ENCODE measurements around the gene CCDC27. TPM values are rescaled to one million over a fixed set of nuclear protein-coding genes. Genes with fewer than 3 reads are reported as not detected.

The CCDC27 gene
- total RNA-seq, 1 experiment from 2014 or later = not detected

DNA sequence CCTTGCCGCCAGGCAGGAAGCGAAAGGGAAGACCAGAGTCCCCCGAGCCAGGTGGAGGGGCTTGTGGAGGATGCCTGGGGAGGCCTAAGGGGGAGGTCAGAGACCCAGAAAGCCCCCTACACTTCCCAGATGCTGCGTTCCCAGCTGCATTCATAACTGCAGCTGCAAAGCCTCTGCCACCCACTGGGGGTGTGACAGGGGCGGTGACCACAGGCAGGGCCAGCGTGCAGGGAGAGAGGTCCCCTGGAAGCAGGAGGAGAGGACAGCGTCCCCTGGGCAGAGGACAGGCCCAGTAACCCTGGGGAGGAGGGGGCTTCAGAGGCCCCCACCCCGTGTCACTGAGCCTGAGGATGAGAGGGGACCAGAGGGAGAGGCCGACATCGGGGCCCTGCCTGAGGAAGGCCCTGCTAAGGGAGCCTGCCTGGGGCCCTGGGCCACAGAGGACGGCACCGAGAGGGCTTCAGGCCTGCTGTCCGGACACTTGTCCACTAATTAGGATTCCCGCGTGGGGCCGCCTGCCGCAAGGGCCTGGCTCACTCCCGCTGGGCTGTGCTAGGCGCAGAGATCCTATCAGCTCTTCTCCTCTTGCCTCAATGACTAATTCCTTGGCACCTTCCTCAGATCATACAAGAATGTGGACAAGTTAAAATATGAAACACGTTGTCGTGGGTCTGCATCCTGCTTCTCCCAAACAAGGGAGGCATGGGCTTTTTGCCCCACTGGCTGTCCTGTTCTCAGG lies 49.1 kb upstream of the CCDC27 start:
- Histone ChIP-seq H3K9ac (ENCODE audit: low read length) (no peak overlapping the region), H3K9me3 (ENCODE audit: low read length) (no peaks in the 10 kb centered on the region), H3K27me3 (ENCODE audit: low read length) (peaks cover 25% of the 10 kb centered on the region), H3K27ac (ENCODE audit: low read length) (no peak overlapping the region), H3K79me2 (ENCODE audit: low read length) (no peaks in the 10 kb centered on the region), H3K9me2 (replicated peaks; ENCODE audit: low read length) (no peaks in the 10 kb centered on the region), H3K4me3 (ENCODE audit: low read length) (no peak overlapping the region), H3K4me1 (ENCODE audit: insufficient read depth, low read length) (peaks cover 11% of the 10 kb centered on the region; the same call in 1 of the 2 replicates), H2AFZ (ENCODE audit: low read length) (0 out of 2 replicates have a peak overlapping the region, but pooled peaks have one; percentile 3), H4K20me1 (ENCODE audit: low read length) (no peaks in the 10 kb centered on the region), H3F3A (ENCODE audit: low read length, unreplicated experiment) (no peaks in the 10 kb centered on the region), H3K36me3 (ENCODE audit: low read depth, low read length) (no peaks in the 10 kb centered on the region), H3K4me2 (ENCODE audit: low read length) (peak overlapping the region; percentile 7; the same call in 1 of the 2 replicates)
- ChIA-PET POLR2A (ENCODE audit: unreplicated experiment) (no interaction called here), CTCF (interaction anchor here (0.5 to 2.1 kb wide), 2 partner anchors 21 to 80 kb away, joined by 3 to 6 read pairs; no protein-coding TSS in a partner anchor)
- intact Hi-C loops (cut with micrococcal nuclease) = no loop called here
- ATAC-seq (peak; percentile 59), DNase-seq (peak; percentile 71)
- TF ChIP-seq EZH2 (IDR thresholded peaks at IDR 0.05; ENCODE audit: low read length, unreplicated experiment) (no peak), EZH2phosphoT487 (IDR thresholded peaks at IDR 0.05; ENCODE audit: borderline replicate concordance, low read length) (no peak)
- TF ChIP-seq, protein P1, sequence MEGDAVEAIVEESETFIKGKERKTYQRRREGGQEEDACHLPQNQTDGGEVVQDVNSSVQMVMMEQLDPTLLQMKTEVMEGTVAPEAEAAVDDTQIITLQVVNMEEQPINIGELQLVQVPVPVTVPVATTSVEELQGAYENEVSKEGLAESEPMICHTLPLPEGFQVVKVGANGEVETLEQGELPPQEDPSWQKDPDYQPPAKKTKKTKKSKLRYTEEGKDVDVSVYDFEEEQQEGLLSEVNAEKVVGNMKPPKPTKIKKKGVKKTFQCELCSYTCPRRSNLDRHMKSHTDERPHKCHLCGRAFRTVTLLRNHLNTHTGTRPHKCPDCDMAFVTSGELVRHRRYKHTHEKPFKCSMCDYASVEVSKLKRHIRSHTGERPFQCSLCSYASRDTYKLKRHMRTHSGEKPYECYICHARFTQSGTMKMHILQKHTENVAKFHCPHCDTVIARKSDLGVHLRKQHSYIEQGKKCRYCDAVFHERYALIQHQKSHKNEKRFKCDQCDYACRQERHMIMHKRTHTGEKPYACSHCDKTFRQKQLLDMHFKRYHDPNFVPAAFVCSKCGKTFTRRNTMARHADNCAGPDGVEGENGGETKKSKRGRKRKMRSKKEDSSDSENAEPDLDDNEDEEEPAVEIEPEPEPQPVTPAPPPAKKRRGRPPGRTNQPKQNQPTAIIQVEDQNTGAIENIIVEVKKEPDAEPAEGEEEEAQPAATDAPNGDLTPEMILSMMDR (conservative IDR thresholded peaks at IDR 0.05; ENCODE audit: low read depth, low read length) = no peak; the same call in 1 of the 2 replicates
- no TSS peak for BruUV-seq (replicated peaks)

DNA sequence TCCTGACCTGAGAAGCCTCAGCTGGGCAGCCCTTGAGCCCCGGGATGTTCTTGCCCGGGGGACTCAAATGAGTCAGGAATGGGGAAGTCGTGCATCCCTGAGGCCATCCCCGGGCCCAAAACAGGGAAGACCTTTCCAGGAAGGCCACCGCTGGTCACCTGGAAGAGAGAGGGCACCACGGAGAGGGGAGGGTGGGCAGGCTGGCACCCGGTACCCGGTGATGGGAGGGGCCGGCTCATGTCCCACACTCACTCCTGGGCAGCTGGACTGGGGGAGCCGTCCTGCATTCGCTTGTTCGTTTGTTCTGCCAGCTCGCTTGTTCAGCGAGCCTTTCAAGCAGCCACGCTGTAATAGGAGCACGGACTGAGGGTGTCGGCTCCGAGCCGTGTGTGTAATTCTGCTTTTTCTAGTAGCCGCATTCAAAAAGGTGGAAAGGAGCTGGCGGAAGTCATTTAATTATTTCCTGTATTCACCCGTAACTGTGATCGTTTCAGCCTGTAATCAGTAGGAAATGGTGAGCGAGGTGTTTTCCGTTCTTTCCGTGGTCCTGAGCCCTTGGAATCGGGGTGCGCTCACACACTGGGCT lies 48.4 kb upstream of the CCDC27 start:
- BruUV-seq (replicated peaks) = no TSS peak
- H3K27ac ChIP-seq (ENCODE audit: low read length) = no peak overlapping the region
- no peaks in the 10 kb centered on the region for H3K36me3 ChIP-seq (ENCODE audit: low read depth, low read length)
- H3K4me1 ChIP-seq (ENCODE audit: insufficient read depth, low read length) = peaks cover 17% of the 10 kb centered on the region
- H2AFZ ChIP-seq (ENCODE audit: low read length) = no peak overlapping the region
- no peaks in the 10 kb centered on the region for H3F3A ChIP-seq (ENCODE audit: low read length, unreplicated experiment)
- H3K4me2 ChIP-seq (ENCODE audit: low read length) = peak overlapping the region; percentile 7; the same call in 1 of the 2 replicates
- H3K9me2 ChIP-seq (replicated peaks; ENCODE audit: low read length) = no peaks in the 10 kb centered on the region
- H3K9ac ChIP-seq (ENCODE audit: low read length) = no peak overlapping the region
- no peaks in the 10 kb centered on the region for H4K20me1 ChIP-seq (ENCODE audit: low read length)
- ATAC-seq (no peak), DNase-seq (no peak)
- no peak for TF ChIP-seq EZH2phosphoT487 (IDR thresholded peaks at IDR 0.05; ENCODE audit: borderline replicate concordance, low read length)
- no peak for TF ChIP-seq EZH2 (IDR thresholded peaks at IDR 0.05; ENCODE audit: low read length, unreplicated experiment)
- TF ChIP-seq, protein P1 (conservative IDR thresholded peaks at IDR 0.05; ENCODE audit: low read depth, low read length) = no peak
- H3K9me3 ChIP-seq (ENCODE audit: low read length) = no peaks in the 10 kb centered on the region
- peaks cover 25% of the 10 kb centered on the region for H3K27me3 ChIP-seq (ENCODE audit: low read length)
- CTCF ChIA-PET = interaction anchor here (2.1 kb wide), 1 partner anchor 21 kb away, joined by 6 read pairs; no protein-coding TSS in a partner anchor
- H3K79me2 ChIP-seq (ENCODE audit: low read length) = no peaks in the 10 kb centered on the region
- H3K4me3 ChIP-seq (ENCODE audit: low read length) = no peak overlapping the region
- POLR2A ChIA-PET (ENCODE audit: unreplicated experiment) = no interaction called here
- intact Hi-C loops (cut with micrococcal nuclease) = no loop called here
